PC-3 (cell line): ENCODE results near the gene ZFPM1.
A peak's percentile ranks its signal among the peaks of the same experiment; 100 is the strongest.

Experiments
- CTCF ChIP-seq: fragments of 300-600 bp; sonication (generic); conservative IDR thresholded peaks from 2 replicates; pipeline ENCODE4 v1.5.1; 2017; ENCODE audit warnings: antibody characterized with exemption, low read depth, mild to moderate bottlenecking, low read length
- EZH2 ChIP-seq: fragments of 300-600 bp; sonication (generic); IDR thresholded peaks from one replicate; pipeline ENCODE4 v1.6.1; 2017; ENCODE audit warnings: antibody characterized with exemption, mild to moderate bottlenecking, low read length; ENCODE audit not compliant: unreplicated experiment

- peak; percentile 64 for TF ChIP-seq CTCF
- TF ChIP-seq EZH2, result no peak
Observed at GRCh38 chr16:88527186-88527936, 74.3 kb downstream of the ZFPM1 start.
